Measurements from ENCODE around the gene DIAPH1.
A peak's percentile ranks its signal among the peaks of the same experiment; 100 is the strongest.

GRCh38 chr5:141512390-141512910 lies 106.3 kb downstream of the DIAPH1 start:
- TF ChIP-seq, protein P1, sequence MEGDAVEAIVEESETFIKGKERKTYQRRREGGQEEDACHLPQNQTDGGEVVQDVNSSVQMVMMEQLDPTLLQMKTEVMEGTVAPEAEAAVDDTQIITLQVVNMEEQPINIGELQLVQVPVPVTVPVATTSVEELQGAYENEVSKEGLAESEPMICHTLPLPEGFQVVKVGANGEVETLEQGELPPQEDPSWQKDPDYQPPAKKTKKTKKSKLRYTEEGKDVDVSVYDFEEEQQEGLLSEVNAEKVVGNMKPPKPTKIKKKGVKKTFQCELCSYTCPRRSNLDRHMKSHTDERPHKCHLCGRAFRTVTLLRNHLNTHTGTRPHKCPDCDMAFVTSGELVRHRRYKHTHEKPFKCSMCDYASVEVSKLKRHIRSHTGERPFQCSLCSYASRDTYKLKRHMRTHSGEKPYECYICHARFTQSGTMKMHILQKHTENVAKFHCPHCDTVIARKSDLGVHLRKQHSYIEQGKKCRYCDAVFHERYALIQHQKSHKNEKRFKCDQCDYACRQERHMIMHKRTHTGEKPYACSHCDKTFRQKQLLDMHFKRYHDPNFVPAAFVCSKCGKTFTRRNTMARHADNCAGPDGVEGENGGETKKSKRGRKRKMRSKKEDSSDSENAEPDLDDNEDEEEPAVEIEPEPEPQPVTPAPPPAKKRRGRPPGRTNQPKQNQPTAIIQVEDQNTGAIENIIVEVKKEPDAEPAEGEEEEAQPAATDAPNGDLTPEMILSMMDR (IDR thresholded peaks at IDR 0.05): peak; percentile 64 to 85 (median 70)
- TF ChIP-seq POLR2A (IDR thresholded peaks at IDR 0.05): no peak
